ENCODE measurements around the gene METRNL. TPM values are rescaled to one million over a fixed set of nuclear protein-coding genes. Genes with fewer than 3 reads are reported as not detected.

Gene METRNL
- total RNA-seq, 1 experiment from 2014 or later: 21.0 TPM

DNA sequence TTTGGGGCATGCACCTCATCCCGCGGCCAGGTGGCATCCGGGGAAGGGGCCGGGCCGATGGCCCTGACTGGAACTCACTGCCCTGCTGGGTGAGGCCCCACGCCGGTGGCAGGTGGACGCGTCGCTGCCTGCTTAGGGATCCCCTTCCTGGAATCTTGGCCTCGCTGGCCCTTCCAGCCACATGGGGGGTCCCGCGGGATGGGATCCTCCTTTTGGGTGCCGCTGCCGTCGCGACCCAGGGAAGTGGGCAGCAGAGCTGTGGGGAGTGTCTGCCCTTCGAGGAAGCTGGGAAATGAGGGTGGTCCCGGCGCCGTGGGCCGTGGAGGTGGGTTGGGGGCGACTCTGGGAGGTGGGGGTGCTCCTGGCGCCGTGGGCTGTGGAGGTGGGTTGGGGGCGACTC is 12.8 kb downstream of the METRNL start:
- CTCF ChIA-PET: no interaction called here
- no peak overlapping the region for H3K27ac ChIP-seq (ENCODE audit: low read length)
- intact Hi-C loops (cut with micrococcal nuclease; ENCODE audit: unreplicated experiment) (no loop called here), in situ Hi-C loops (cut with HindIII; ENCODE audit: low pct_unique_long_range_greater_than_20kb, low sequenced_read_pairs) (no loop called here)
- POLR2A ChIA-PET: no interaction called here
- H3K9me3 ChIP-seq (ENCODE audit: control insufficient read depth, insufficient read depth, low read depth, low read length): no peaks in the 10 kb centered on the region
- DNase-seq (ENCODE audit: low read depth, low spot score) (no peak), ATAC-seq (no peak)
- TF ChIP-seq, protein P1, sequence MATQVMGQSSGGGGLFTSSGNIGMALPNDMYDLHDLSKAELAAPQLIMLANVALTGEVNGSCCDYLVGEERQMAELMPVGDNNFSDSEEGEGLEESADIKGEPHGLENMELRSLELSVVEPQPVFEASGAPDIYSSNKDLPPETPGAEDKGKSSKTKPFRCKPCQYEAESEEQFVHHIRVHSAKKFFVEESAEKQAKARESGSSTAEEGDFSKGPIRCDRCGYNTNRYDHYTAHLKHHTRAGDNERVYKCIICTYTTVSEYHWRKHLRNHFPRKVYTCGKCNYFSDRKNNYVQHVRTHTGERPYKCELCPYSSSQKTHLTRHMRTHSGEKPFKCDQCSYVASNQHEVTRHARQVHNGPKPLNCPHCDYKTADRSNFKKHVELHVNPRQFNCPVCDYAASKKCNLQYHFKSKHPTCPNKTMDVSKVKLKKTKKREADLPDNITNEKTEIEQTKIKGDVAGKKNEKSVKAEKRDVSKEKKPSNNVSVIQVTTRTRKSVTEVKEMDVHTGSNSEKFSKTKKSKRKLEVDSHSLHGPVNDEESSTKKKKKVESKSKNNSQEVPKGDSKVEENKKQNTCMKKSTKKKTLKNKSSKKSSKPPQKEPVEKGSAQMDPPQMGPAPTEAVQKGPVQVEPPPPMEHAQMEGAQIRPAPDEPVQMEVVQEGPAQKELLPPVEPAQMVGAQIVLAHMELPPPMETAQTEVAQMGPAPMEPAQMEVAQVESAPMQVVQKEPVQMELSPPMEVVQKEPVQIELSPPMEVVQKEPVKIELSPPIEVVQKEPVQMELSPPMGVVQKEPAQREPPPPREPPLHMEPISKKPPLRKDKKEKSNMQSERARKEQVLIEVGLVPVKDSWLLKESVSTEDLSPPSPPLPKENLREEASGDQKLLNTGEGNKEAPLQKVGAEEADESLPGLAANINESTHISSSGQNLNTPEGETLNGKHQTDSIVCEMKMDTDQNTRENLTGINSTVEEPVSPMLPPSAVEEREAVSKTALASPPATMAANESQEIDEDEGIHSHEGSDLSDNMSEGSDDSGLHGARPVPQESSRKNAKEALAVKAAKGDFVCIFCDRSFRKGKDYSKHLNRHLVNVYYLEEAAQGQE (IDR thresholded peaks at IDR 0.05; ENCODE audit: insufficient read depth in 1 of 2, low read depth in 2 of 2, low read length in 1 of 2): no peak
- TF ChIP-seq, protein P2, sequence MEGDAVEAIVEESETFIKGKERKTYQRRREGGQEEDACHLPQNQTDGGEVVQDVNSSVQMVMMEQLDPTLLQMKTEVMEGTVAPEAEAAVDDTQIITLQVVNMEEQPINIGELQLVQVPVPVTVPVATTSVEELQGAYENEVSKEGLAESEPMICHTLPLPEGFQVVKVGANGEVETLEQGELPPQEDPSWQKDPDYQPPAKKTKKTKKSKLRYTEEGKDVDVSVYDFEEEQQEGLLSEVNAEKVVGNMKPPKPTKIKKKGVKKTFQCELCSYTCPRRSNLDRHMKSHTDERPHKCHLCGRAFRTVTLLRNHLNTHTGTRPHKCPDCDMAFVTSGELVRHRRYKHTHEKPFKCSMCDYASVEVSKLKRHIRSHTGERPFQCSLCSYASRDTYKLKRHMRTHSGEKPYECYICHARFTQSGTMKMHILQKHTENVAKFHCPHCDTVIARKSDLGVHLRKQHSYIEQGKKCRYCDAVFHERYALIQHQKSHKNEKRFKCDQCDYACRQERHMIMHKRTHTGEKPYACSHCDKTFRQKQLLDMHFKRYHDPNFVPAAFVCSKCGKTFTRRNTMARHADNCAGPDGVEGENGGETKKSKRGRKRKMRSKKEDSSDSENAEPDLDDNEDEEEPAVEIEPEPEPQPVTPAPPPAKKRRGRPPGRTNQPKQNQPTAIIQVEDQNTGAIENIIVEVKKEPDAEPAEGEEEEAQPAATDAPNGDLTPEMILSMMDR (IDR thresholded peaks at IDR 0.05): no peak
- TF ChIP-seq TCF7L2 (IDR thresholded peaks at IDR 0.05; ENCODE audit: low read depth, low read length) (no peak), SIN3A (IDR thresholded peaks at IDR 0.05; ENCODE audit: borderline replicate concordance, insufficient read depth, low read depth, low read length) (no peak), POLR2AphosphoS5 (IDR thresholded peaks at IDR 0.05; ENCODE audit: low read depth, low read length) (no peak)
- H3K4me3 ChIP-seq (ENCODE audit: low read depth in 2 of 2, low read length in 2 of 2): no peak overlapping the region
- H3K4me1 ChIP-seq (ENCODE audit: control insufficient read depth, insufficient read depth, low read length): no peaks in the 10 kb centered on the region; the same call in 1 of the 2 replicates
- no peaks in the 10 kb centered on the region for H3K36me3 ChIP-seq (ENCODE audit: control insufficient read depth, insufficient read depth, low read length)
- no TSS peak for BruUV-seq (replicated peaks)
- no peaks in the 10 kb centered on the region for H3K27me3 ChIP-seq (ENCODE audit: control insufficient read depth, insufficient read depth, low read length)

DNA sequence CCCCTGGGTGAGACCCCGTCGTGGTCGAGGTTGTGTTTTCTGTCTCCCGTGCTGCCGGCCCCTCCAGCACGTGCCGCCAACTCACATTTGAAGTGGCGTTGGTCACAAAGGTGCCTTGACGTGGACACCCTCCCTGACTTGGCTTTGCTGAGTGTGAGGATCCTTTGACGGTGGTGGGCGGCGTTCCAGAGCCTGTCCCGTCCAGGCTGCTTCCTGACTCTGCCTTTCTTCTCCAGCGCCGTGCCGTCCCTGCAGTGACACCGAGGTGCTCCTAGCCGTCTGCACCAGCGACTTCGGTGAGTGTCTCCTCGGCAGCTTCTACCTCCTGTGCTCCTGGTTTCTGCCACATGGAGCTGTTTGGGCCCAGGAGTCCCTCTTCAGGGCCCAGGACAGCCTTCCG is 13.5 kb downstream of the METRNL start:
- CTCF ChIA-PET: no interaction called here
- in situ Hi-C loops (cut with HindIII; ENCODE audit: low pct_unique_long_range_greater_than_20kb, low sequenced_read_pairs) (no loop called here), intact Hi-C loops (cut with micrococcal nuclease; ENCODE audit: unreplicated experiment) (no loop called here)
- no peak overlapping the region for H3K4me3 ChIP-seq (ENCODE audit: low read depth in 2 of 2, low read length in 2 of 2)
- H3K4me1 ChIP-seq (ENCODE audit: control insufficient read depth, insufficient read depth, low read length): no peaks in the 10 kb centered on the region; the same call in 1 of the 2 replicates
- DNase-seq (ENCODE audit: low read depth, low spot score) (no peak), ATAC-seq (no peak)
- BruUV-seq (replicated peaks): no TSS peak
- no peaks in the 10 kb centered on the region for H3K36me3 ChIP-seq (ENCODE audit: control insufficient read depth, insufficient read depth, low read length)
- no peak overlapping the region for H3K27ac ChIP-seq (ENCODE audit: low read length)
- TF ChIP-seq SIN3A (IDR thresholded peaks at IDR 0.05; ENCODE audit: borderline replicate concordance, insufficient read depth, low read depth, low read length) (no peak), POLR2AphosphoS5 (IDR thresholded peaks at IDR 0.05; ENCODE audit: low read depth, low read length) (no peak), TCF7L2 (IDR thresholded peaks at IDR 0.05; ENCODE audit: low read depth, low read length) (no peak)
- TF ChIP-seq, protein P1 (IDR thresholded peaks at IDR 0.05; ENCODE audit: insufficient read depth in 1 of 2, low read depth in 2 of 2, low read length in 1 of 2): no peak
- TF ChIP-seq, protein P2 (IDR thresholded peaks at IDR 0.05): no peak
- no peaks in the 10 kb centered on the region for H3K27me3 ChIP-seq (ENCODE audit: control insufficient read depth, insufficient read depth, low read length)
- no peaks in the 10 kb centered on the region for H3K9me3 ChIP-seq (ENCODE audit: control insufficient read depth, insufficient read depth, low read depth, low read length)
- POLR2A ChIA-PET: no interaction called here

All from Panc1 (cell line).